Right lobe of liver (tissue), 4 donors: ENCODE results near the gene UBE3C.

Source experiments
- POLR2A ChIP-seq: fragments of 450-650 bp; IDR thresholded peaks from one replicate; pipeline ENCODE4 v1.6.1; 2017; ENCODE audit warnings: antibody characterized with exemption, mild to moderate bottlenecking
- TF ChIP-seq, protein P1 (sequence below), 4 donors: fragments of 200-600 bp in 3 of 4; fragments of 450-650 bp in 1 of 4; IDR thresholded peaks; one replicate each; pipeline versions ENCODE4 v1.5.1 to v1.8.0; 2016 to 2022; ENCODE audit warnings: antibody characterized with exemption in 4 of 4, mild to moderate bottlenecking in 2 of 4
- donor health status: DM: no; HTN: no; CAD: no.
- donor health status: DM: no; HTN: no; CAD: no.
- donor health status: DM: no; HTN: yes; CAD: no.

DNA sequence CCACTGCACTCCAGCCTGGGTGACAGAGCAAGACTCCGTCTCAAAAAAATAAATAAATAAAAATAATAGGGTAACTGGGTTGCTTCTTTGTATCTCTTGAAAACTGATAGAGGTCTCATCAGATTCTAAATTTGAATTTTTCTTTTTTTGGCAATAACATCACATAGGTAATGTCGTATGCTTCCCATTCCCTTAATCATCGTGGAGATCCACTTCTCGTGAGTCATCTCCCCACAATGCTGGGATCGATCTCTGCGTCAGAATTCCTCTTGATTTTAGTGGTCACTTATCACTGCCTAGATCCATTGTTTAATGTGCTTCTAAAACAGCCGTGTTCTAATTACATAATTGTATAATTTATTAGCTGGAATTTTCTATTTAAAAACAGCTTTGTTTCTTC lies 127.5 kb downstream of the UBE3C start:
- TF ChIP-seq POLR2A, result no peak
- TF ChIP-seq, protein P1, sequence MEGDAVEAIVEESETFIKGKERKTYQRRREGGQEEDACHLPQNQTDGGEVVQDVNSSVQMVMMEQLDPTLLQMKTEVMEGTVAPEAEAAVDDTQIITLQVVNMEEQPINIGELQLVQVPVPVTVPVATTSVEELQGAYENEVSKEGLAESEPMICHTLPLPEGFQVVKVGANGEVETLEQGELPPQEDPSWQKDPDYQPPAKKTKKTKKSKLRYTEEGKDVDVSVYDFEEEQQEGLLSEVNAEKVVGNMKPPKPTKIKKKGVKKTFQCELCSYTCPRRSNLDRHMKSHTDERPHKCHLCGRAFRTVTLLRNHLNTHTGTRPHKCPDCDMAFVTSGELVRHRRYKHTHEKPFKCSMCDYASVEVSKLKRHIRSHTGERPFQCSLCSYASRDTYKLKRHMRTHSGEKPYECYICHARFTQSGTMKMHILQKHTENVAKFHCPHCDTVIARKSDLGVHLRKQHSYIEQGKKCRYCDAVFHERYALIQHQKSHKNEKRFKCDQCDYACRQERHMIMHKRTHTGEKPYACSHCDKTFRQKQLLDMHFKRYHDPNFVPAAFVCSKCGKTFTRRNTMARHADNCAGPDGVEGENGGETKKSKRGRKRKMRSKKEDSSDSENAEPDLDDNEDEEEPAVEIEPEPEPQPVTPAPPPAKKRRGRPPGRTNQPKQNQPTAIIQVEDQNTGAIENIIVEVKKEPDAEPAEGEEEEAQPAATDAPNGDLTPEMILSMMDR (IDR thresholded peaks at IDR 0.05), result no peak
